GM21447 (cell line): ENCODE data around the gene FOXO6.

Experiments
- ATAC-seq: cut with Tn5 transposase; IDR thresholded peaks from one replicate; pipeline ENCODE4 v1.9.1; 2021; ENCODE audit not compliant: unreplicated experiment

The FOXO6 gene

DNA sequence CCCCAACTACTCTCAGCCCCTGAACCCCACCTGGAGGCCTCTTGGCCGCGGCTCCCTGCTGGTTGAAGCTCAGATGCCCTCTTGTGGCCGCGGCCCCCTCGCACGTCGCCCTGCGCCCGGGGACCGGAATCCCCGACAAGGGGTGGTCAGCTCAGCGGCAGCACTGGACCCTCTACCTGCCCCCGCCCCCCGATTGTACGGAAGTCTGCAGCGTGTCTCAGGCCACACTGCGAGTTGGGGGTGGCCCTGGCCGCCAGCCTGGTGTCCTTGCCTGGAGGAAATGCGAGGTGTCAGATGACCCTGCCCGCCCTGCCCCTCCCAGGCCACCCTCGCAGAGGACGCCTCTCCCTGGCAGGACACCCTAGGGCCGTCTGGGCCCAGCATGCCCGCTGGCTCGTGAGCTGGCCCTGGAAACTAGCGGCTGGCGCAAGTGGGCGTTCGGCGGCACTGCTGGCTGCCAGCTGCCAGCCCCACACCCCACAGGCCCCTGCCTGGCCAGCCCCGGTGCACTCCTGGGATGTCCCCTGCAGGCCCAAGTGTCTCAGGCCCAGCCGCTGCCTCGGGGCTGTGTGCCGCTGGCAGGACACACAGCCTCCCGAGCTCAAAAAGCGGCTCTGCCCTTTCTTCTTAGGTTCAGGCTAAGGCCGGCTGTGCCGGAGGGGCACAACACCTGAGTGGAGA lies 62.4 kb downstream of the FOXO6 start:
- no peak for ATAC-seq

DNA sequence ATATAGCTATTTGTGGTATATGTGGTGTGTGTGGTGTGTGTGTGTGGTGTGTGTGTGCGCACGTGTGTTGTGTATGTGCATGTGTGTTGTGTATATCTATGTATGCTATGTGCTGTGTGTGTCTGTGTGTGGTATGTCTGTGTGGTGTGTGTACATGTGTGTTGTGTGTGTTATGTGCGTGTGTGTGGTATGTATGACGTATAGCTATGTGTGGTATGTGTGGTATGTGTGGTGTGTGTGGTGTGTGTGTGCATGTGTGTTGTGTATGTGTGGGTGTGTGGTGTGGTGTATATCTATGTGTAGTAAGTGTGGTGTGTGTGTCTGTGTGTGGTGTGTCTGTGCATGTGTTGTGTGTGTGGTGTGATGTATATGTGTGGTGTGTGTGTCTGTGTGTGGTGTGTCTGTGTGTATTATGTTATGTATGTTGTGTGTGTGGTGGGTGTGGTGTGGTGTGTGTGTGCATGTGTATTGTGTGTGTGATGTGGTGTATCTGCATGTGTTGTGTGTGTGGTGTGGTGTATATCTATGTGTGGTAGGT lies 63.4 kb downstream of the FOXO6 start:
- no peak for ATAC-seq

DNA sequence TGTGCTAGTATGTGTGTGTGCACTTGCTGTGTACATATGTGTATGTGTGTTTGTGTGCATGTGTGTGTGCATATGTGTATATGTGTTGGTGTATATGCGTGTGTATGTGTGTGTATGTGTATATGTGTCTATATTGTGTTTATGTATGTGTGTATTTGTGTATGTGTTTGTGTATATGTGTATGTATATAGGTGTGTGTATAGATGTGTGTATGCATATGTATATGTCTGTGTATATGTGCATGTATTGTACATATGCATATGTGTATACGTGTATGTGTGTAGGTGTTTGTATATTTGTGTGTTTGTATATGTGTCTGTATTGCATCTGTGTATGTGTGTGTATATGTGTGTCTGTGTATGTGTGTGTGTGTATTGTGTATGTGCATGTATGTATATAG lies 64.1 kb downstream of the FOXO6 start:
- no peak for ATAC-seq

DNA sequence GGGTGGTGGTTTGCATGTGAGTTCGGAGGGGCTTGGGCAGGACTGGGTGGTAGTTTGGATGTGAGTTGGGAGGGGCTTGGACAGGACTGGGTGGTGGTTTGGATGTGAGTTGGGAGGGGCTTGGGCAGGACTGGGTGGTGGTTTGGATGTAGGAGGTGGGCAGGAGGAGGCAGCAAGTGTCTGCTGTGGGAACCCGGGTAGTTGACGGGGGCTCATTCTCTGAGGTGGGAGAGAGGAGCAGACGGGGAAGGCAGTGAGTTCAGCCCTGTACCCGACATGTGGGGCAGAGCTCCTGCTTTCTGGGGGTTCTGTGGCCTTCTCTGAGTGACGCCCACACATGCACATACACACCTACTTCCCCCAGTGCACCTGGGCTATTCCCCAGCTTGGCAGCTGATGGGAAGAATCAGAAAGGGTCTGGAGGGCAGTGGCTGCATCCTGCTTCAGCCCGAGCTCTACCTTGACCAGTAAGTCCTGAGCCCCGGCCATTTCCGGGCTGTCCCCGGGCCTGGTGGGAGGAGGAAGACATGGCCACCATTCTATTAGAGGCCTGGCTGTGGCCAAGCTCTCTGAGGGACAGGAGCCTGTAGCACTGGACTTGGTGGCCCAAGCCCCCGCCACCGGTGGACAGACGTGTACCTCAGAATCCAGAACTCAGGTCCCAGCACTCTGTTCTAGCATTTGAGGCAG lies 65.1 kb downstream of the FOXO6 start:
- ATAC-seq, result no peak

DNA sequence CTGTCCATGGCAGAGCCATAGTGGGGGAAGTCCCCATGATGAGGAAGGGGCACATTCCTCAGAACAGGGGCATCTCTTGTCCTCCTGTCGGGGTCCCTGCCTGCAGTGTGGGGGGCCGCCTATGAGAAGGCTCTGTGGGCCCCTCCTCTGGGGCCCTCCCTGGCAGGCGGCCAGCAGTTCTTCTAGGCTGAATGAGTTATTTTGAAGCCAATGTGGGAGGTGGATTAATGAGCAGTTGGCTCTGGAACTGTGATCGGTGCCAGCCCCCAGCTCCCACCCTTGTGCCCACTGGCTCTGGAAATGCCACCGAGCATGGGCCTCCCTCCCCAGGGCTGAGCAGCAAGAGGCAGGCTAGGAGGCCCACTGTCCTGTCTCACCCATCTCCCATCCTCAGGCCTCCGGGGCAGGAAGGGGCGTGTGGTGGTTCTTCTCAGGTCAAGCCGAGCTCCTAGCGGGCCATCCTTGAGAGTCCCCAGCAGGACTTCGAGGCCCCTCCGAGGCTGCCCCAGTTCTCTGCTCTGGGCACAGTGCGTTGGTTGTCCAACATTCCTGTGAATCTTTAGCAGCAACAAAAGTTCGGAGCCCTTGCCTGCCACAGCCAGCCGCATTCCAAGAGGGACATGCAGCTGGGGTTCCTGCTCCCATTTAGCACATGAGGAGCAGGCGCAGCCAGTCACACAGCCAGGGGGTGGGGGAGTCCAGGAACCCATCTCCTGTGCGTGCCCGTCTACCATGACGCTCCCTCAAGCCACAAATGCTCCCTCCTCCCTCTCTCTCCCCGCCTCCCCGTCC lies 66.1 kb downstream of the FOXO6 start:
- no peak for ATAC-seq

DNA sequence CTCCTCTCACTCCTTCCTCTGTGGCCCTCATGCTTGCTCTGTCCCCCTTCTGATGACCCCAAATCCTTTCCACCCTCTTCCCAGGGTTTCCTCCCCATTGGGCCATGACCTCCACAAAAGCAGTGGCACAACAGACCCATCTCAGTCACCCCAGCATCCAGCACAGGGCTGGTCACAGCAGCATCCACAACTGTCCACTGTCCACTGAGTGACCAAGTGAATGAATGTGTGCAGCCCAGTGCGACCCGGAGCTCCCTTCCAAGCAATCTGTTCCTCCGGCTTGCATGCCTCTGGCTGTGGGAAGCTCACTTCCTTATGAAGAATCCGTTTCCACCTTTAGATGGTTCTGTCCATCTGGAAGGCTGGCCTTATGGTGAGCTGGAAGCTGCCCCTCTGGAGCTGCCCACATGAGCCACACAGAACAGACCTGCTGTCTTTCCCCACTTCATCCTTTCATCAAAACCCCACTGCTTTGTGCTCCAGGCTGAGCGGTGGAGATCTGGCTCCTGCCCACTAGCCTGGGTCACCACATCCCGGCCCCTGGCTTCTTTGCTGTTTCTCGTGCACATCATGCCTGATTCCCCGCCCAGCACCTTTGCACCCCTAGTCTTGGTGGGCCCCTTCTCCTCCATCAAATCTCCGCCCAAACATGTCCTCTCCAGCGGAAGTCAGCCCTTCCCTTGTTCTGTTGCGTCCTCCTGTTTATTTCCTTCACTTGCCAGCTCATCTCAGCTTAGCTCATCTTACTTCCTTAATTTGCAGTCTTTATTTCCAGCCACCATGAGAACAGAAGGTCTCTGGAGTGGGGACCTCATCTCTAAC lies 66.9 kb downstream of the FOXO6 start:
- ATAC-seq, result no peak

DNA sequence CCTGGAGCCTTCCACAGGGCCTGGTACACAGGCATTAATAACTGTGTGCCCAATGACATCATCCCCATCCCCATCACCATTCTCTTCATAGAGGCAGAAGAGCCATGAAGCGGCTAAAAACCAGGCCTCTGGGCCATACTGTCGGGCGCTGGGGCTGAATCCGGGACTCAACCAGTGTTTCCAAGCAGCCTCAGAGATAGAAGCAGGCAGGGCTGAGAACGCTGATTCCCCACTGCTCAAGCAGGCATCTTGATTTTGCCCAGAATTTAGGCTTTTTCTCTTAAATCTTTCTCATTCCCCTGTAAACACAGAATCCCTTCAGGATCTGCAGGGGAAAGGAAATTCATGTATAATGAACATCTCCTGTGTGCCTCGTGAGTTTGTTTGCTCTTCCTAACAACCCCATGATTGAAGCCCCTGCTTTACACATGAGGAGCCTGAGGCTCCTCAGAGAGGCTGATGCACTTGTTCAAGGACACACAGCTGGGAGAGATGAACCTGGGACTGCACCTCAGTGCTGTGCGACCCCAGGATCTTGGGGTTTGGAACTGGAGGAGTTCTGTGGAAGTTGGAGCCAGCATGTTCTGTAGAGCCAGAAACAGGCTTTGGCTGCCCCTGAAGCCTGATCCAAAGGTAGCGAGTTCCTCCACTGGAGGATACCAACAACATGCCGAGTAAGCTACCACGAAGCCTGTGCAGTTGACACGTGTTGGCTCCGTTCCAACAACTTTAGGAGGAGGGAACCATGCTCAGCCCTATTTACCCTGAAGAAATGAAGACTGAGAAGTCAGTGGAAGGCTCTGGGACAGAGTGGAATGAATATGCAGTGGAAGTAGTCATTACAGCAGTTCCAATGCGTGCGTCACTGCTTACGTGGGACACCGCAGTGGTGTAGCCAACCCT lies 67.8 kb downstream of the FOXO6 start:
- ATAC-seq, result no peak

DNA sequence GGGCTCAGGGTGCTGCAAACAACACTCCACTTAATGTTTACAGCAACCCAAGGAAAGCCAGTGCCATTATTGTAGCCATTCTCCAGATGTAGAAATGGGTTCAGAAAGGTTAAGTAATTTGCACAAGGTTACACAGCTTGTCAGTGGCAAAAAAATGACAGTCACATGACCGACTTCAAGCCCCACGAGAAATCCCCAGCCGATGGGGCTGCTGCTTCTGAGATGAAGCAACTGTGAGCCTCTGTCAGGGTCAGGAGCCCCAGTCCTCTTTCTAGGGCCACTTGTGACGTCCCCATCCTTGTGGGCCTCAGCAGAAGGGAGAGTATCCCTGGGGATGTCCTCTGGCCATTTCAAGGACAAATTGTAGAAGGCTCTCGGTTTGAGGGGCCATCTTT lies 68.4 kb downstream of the FOXO6 start:
- ATAC-seq, result no peak

DNA sequence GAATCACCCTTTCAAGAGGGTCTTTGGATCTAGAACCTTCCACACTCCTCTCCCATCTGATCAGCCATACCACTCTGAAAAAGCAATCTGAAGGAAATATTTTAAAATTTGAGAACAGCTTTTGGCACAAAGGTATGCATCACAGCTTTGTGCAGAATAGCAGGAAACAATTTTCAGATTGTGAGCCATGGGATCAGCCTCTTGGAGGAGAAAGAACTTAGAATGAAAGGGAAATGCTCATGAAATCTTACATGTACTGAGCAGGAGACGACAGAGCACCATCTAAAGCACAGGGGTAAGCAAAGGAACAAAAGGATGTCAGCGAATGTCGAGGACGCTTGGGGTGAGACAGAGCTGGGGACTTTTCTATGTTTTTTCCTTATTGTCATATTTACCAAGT lies 68.8 kb downstream of the FOXO6 start:
- ATAC-seq, result no peak

DNA sequence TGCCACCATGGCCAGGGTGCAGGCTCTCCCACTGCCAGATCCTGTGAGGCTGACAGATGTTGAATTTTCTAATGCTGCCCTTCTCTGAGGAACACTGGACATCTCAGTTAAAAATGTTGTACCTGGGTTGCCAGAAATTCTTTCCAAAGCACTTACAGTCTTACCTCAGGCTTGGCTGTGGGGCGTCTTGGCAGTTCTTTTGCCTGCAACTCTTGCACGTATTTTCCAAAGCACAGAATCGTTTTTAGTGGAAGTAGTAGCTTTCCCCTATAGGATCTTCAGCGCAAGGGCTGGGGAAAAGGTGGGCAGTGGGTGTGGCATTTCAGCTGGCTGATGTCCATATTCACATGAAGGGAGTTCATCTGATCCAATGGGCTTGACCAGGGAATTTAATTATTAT lies 69.3 kb downstream of the FOXO6 start:
- no peak for ATAC-seq

DNA sequence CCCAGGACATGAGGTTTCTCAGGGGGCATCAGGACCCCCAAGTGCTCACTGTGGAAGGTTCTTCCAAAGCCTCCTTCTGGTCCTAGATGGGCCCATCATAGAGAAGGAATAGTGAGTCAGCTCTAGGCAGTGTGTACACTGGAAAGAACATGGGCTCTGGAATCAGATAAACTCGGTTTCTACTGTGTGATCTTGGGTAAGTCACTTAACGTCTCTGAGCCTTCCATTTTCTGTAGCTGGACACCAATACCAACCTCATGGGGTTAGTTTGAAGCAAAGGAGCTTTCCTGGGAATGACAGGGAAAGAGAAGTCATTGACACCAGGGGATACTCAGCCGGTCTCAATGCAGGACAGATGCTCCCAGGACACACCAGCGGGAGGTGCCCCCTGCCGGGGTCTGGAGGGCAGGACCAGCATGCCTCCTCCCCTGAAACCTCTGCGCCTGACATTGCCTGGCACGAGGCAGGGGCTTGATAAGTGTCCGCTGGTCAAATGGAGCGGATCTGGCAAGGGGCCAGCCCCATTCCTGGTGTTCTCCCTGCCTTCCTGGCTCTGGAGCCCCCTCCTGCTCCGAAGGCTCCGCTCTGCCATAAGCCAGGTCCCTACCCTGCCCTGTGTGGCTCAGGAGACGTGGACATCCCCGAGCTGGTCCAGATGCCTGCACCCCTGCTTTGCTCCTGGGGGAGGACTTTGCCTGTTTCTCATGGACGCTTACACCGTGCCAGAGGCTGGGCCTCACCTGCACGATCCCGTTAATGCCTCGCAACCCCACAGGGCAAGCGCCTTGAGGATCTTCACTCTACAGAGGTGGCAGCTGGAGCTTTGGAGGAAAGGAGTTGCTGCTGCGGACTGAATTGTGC lies 70.5 kb downstream of the FOXO6 start:
- no peak for ATAC-seq
